GM23248 (cell line): ENCODE measurements around the gene GNB3. TPM values are rescaled to one million over a fixed set of nuclear protein-coding genes. Genes with fewer than 3 reads are reported as not detected.
A peak's percentile ranks its signal among the peaks of the same experiment; 100 is the strongest.

Experiments
- DNase-seq: peaks from one replicate; pipeline ENCODE4 v3.0.0-alpha.2; 2015
- H2AFZ ChIP-seq: fragments of 200-600 bp; sonication (generic); 2 replicates; pipeline ENCODE4 v1.6.1; 2016; ENCODE audit warnings: antibody characterized with exemption
- H3F3A ChIP-seq: fragments of 200-600 bp; sonication (generic); 2 replicates; pipeline ENCODE4 v1.6.1; 2016; ENCODE audit warnings: mild to moderate bottlenecking, antibody characterized with exemption, mixed run types; ENCODE audit not compliant: insufficient read depth
- H3K27ac ChIP-seq: fragments of 200-600 bp; sonication (generic); 2 replicates; pipeline ENCODE4 v1.5.1; 2016; ENCODE audit warnings: mild to moderate bottlenecking
- H3K27me3 ChIP-seq: fragments of 200-600 bp; sonication (generic); replicated peaks from 2 replicates; pipeline ENCODE4 v1.6.1; 2016; ENCODE audit warnings: mild to moderate bottlenecking; ENCODE audit not compliant: insufficient read depth
- H3K36me3 ChIP-seq: fragments of 200-600 bp; sonication (generic); 2 replicates; pipeline ENCODE4 v1.6.1; 2016; ENCODE audit warnings: low read depth, mild to moderate bottlenecking
- H3K4me1 ChIP-seq: fragments of 200-600 bp; sonication (generic); 2 replicates; pipeline ENCODE4 v1.6.1; 2016; ENCODE audit warnings: mild to moderate bottlenecking; ENCODE audit not compliant: insufficient read depth
- H3K4me2 ChIP-seq: fragments of 200-600 bp; sonication (generic); one replicate; pipeline ENCODE4 v1.6.1; 2016; ENCODE audit warnings: mild to moderate bottlenecking; ENCODE audit not compliant: unreplicated experiment
- H3K4me3 ChIP-seq: fragments of 200-600 bp; sonication (generic); 2 replicates; pipeline ENCODE4 v1.5.1; 2016; ENCODE audit warnings: mild to moderate bottlenecking
- H3K79me2 ChIP-seq: fragments of 200-600 bp; sonication (generic); 2 replicates; pipeline ENCODE4 v1.6.1; 2016; ENCODE audit warnings: mild to moderate bottlenecking; ENCODE audit not compliant: insufficient read depth
- H3K9ac ChIP-seq: fragments of 200-600 bp; sonication (generic); 2 replicates; pipeline ENCODE4 v1.6.1; 2016; ENCODE audit warnings: mild to moderate bottlenecking
- H3K9me2 ChIP-seq: fragments of 200-600 bp; sonication (generic); 2 replicates; pipeline ENCODE4 v1.6.1; 2016; ENCODE audit warnings: mixed run types, mild to moderate bottlenecking, moderate library complexity; ENCODE audit not compliant: insufficient read depth
- H3K9me3 ChIP-seq: fragments of 200-600 bp; sonication (generic); one replicate; pipeline ENCODE4 v1.6.1; 2017; ENCODE audit warnings: low read depth
- H4K20me1 ChIP-seq: fragments of 200-600 bp; sonication (generic); 2 replicates; pipeline ENCODE4 v1.6.0; 2016; ENCODE audit not compliant: insufficient read depth
- EZH2 ChIP-seq: fragments of 200-600 bp; sonication (generic); IDR thresholded peaks from 2 replicates; pipeline ENCODE4 v1.6.1; 2018; ENCODE audit warnings: antibody characterized with exemption, mild to moderate bottlenecking; ENCODE audit not compliant: insufficient read depth, poor library complexity, severe bottlenecking
- EZH2phosphoT487 ChIP-seq: fragments of 200-600 bp; sonication (generic); IDR thresholded peaks from 2 replicates; pipeline ENCODE4 v1.6.1; 2018; ENCODE audit warnings: antibody characterized with exemption, moderate library complexity, mild to moderate bottlenecking, low read depth; ENCODE audit not compliant: insufficient read depth
- WGBS, 2 experiments: methylation state at CpG; one replicate each; pipeline ENCODE4 v1.1.6; 2015 to 2017; ENCODE audit warnings: low lambda C conversion rate in 2 of 2, low coverage in 1 of 2; ENCODE audit errors: missing lambda C conversion rate in 2 of 2; 5-methylcytosine and 5-hydroxymethylcytosine counted together
- in situ Hi-C: fragments of 300-500 bp; cut with MboI; formaldehyde crosslinking; loops from 2 replicates; pipeline ENCODE4 v1.15.0; 2020
- polyA plus RNA-seq: library from polyadenylated mRNA; unstranded; fragments of >200 nt; fragmentation: Nextera tagmentation; extraction: Ambion mirVana; gene quantifications from 2 replicates; pipeline ENCODE4 v1.2.1, GENCODE V29; 2016
- total RNA-seq: library from RNA; depleted of rRNA; stranded (reverse); fragments of >200 nt; shearing (Covaris generic); gene quantifications from 2 replicates; pipeline ENCODE4 v1.2.3, GENCODE V29; 2014

The GNB3 gene
- total and polyA plus RNA-seq, 2 experiments from 2014 or later, result 2.2 to 3.2 TPM

DNA sequence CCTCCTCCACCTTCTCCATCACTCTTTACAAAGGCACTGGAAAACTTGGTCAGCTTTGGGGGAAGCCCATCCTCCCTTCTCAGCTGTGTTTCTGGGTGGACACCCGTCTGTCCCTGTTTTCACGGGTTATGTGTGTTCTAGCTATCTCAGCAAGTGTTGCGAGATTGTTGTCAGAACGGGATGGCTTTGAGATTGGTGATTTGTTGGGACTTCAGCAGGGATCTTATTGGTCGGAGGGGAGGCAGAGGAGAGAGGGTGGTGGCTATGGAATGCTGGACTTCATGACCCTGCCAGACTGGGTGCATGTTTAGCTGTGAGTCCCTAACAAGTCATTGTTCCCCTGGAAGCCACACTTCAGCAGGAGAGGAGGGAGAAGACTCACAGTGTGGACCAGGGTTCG, 13.3 kb downstream of the GNB3 start:
- TF ChIP-seq EZH2 (no peak), EZH2phosphoT487 (no peak)
- Histone ChIP-seq H3K4me3 (peak overlapping the region; percentile 89), H3K9ac (peak overlapping the region; percentile 91), H3K36me3 (peaks cover 25% of the 10 kb centered on the region; the same call in 1 of the 2 replicates), H2AFZ (no peak overlapping the region), H4K20me1 (no peaks in the 10 kb centered on the region), H3K4me2 (peak overlapping the region; percentile 79), H3K27ac (peak overlapping the region; percentile 96), H3K4me1 (peaks cover 14% of the 10 kb centered on the region), H3K9me3 (no peaks in the 10 kb centered on the region), H3K9me2 (no peaks in the 10 kb centered on the region), H3K79me2 (peaks cover 70% of the 10 kb centered on the region), H3K27me3 (no peaks in the 10 kb centered on the region), H3F3A (peaks cover 17% of the 10 kb centered on the region)
- DNase-seq, result no peak
- 82 to 83% methylated on average over 6 of the region's 6 CpGs for WGBS, 2 experiments
- in situ Hi-C loops, result no loop called here

DNA sequence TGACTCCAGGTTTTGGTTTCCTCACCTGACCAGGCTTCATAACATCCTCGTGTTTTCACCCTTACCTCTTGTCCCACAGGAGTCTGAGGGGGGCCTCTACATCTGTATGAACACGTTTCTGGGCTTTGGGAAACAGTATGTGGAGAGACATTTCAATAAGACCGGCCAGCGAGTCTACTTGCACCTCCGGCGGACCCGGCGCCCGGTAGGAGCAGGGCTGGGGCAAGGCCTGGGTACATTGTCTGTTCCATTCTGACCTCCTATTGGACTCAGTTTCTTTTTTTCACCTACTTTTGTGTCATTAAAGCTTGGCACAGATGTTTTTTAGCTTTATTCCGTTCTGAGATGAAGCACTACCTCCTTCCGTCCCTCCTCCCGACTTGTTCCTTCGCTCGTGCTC, 14.6 kb downstream of the GNB3 start:
- H3K4me2 ChIP-seq, result no peak overlapping the region
- no peaks in the 10 kb centered on the region for H3K9me2 ChIP-seq
- H3K79me2 ChIP-seq, result peaks cover 57% of the 10 kb centered on the region
- no peak overlapping the region for H3K27ac ChIP-seq
- in situ Hi-C loops, result no loop called here
- peaks cover 29% of the 10 kb centered on the region; the same call in 1 of the 2 replicates for H3K36me3 ChIP-seq
- H3K4me3 ChIP-seq, result no peak overlapping the region
- TF ChIP-seq EZH2 (no peak), EZH2phosphoT487 (no peak)
- no peak overlapping the region for H3K9ac ChIP-seq
- no peak overlapping the region for H2AFZ ChIP-seq
- H3F3A ChIP-seq, result peaks cover 17% of the 10 kb centered on the region
- WGBS, 2 experiments, result 92 to 94% methylated on average over 14 of the region's 14 CpGs
- H3K27me3 ChIP-seq, result no peaks in the 10 kb centered on the region
- H3K4me1 ChIP-seq, result peaks cover 14% of the 10 kb centered on the region
- no peaks in the 10 kb centered on the region for H3K9me3 ChIP-seq
- no peaks in the 10 kb centered on the region for H4K20me1 ChIP-seq
- no peak for DNase-seq

DNA sequence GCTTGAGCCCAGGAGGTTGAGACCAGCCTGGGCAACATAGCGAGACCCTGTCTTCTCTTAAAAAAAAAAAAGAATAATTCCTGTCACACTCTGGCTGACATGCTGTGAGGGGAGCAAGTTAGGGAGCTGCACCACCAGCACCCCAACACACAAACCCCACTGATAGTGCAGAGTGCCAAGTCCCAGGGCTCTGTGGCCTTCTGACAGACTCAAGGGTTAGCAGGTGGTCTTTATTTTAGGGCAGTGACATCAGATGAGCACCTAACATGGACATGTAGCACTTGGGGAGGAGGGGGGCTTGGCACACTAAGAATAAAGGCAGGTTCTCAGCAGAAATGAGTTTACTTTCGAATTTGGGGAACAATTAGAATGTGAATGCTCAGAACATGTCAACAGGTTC, 18.1 kb downstream of the GNB3 start:
- no peaks in the 10 kb centered on the region for H3K27me3 ChIP-seq
- in situ Hi-C loops, result no loop called here
- TF ChIP-seq EZH2 (no peak), EZH2phosphoT487 (no peak)
- H3F3A ChIP-seq, result peaks cover 9% of the 10 kb centered on the region
- no peaks in the 10 kb centered on the region for H3K9me2 ChIP-seq
- no peak overlapping the region for H3K4me3 ChIP-seq
- DNase-seq, result no peak
- H3K4me2 ChIP-seq, result no peak overlapping the region
- WGBS, 2 experiments, result 100% methylated on average over 2 of the region's 2 CpGs
- no peak overlapping the region for H2AFZ ChIP-seq
- peaks cover 47% of the 10 kb centered on the region for H3K36me3 ChIP-seq
- H3K9ac ChIP-seq, result no peak overlapping the region
- no peaks in the 10 kb centered on the region for H4K20me1 ChIP-seq
- no peaks in the 10 kb centered on the region for H3K9me3 ChIP-seq
- H3K79me2 ChIP-seq, result peaks cover 45% of the 10 kb centered on the region
- peaks cover 7% of the 10 kb centered on the region for H3K4me1 ChIP-seq
- no peak overlapping the region for H3K27ac ChIP-seq

- H3K9ac ChIP-seq, result no peak overlapping the region
- H3K9me3 ChIP-seq, result no peaks in the 10 kb centered on the region
- TF ChIP-seq EZH2phosphoT487 (no peak), EZH2 (no peak)
- H3K27me3 ChIP-seq, result no peaks in the 10 kb centered on the region
- no peak overlapping the region for H2AFZ ChIP-seq
- no peak overlapping the region for H3K4me3 ChIP-seq
- H3K36me3 ChIP-seq, result peaks cover 47% of the 10 kb centered on the region
- H4K20me1 ChIP-seq, result no peaks in the 10 kb centered on the region
- 95 to 96% methylated on average over 9 of the region's 9 CpGs for WGBS, 2 experiments
- DNase-seq, result no peak
- peaks cover 32% of the 10 kb centered on the region for H3K79me2 ChIP-seq
- H3F3A ChIP-seq, result peaks cover 4% of the 10 kb centered on the region; the same call in 1 of the 2 replicates
- H3K27ac ChIP-seq, result no peak overlapping the region
- no peaks in the 10 kb centered on the region for H3K9me2 ChIP-seq
- no peak overlapping the region for H3K4me2 ChIP-seq
- H3K4me1 ChIP-seq, result no peaks in the 10 kb centered on the region
- in situ Hi-C loops, result no loop called here
Observed at GRCh38 chr12:6860116-6860515, 19.4 kb downstream of the GNB3 start.

DNA sequence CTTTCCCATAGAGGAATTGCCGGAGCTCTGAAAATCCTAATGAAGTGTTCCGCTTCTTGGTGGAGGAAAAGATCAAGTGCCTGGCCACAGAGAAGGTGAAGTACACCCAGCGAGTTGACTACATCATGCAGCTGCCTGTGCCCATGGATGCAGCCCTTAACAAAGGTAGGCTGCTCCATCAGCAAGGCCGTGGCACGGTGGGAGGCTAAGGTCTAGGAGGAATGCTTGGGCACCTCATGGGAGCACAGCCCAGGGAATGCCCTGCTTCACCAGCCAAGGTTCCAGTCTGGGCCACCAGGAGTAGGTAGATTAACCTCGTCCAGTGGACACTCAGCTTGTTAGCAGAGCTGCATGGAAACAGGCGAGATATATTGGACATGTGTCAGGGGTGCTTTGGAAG, 20.2 kb downstream of the GNB3 start:
- 91 to 92% methylated on average over 7 of the region's 7 CpGs for WGBS, 2 experiments

More for the DNA sequence above, 20.2 kb downstream of the GNB3 start:
- Histone ChIP-seq H3K27me3 (no peaks in the 10 kb centered on the region), H3F3A (peaks cover 4% of the 10 kb centered on the region; the same call in 1 of the 2 replicates), H3K9ac (no peak overlapping the region), H2AFZ (no peak overlapping the region), H3K79me2 (peaks cover 24% of the 10 kb centered on the region), H3K4me2 (no peak overlapping the region), H3K9me3 (no peaks in the 10 kb centered on the region), H3K9me2 (no peaks in the 10 kb centered on the region), H3K4me1 (no peaks in the 10 kb centered on the region), H3K4me3 (no peak overlapping the region), H3K27ac (no peak overlapping the region), H3K36me3 (peaks cover 47% of the 10 kb centered on the region), H4K20me1 (no peaks in the 10 kb centered on the region)
- in situ Hi-C loops, result no loop called here
- TF ChIP-seq EZH2, result no peak
- TF ChIP-seq EZH2phosphoT487, result no peak
- no peak for DNase-seq
